Right kidney (tissue), 1 donor: ENCODE data around the gene TRIO.
A peak's percentile ranks its signal among the peaks of the same experiment; 100 is the strongest.

ENCODE experiments used
- DNase-seq: peaks from one replicate; pipeline ENCODE4 v3.0.0-alpha.2; 2016

Gene TRIO

DNA sequence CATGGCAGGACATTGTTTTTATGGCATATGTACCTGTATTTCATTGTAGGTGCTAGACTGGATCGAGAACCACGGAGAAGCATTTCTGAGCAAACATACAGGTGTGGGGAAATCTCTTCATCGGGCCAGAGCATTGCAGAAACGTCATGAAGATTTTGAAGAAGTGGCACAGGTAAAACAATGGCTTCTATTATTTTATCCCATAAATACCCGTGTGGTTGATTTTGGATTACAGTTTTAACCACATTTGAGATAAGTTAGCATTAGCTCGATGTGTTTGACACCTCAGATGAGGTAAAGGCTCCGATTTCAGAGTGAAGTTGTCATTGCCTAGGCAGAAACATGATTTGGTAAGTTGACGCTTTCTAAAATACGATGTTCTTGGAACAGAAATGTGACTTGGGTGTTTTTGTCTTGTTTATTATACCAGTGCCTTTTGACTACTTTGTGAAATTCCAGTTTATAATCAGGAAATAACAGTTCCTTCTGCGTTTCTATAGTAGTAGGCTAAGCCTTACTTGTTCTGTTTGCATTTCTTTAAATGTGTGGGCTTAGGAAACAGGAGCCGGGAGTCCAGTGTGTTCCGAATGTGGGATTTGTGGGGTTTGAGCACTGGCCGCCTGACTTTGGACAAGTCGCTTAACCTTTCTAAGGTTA, 187.7 kb downstream of the TRIO start:
- no peak for DNase-seq

DNA sequence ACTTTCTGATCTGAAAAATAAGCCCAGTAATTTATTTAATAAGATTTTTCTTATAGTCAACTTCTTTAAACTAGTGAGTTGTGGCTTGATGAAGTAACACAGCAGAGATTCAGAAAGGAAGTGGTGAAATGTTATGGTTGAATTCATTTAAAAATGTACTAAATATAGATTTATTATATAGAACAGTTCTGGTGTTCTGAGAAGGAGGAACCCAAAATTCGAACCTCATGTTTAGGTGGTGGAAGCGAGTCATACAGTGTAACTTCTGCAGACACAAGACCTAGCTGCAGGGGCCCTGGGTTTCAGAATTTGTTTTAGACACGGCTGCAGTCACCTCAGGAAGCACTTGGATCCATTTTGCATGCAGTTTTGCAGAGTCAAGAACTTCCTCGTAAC, 188.2 kb downstream of the TRIO start:
- no peak for DNase-seq

DNA sequence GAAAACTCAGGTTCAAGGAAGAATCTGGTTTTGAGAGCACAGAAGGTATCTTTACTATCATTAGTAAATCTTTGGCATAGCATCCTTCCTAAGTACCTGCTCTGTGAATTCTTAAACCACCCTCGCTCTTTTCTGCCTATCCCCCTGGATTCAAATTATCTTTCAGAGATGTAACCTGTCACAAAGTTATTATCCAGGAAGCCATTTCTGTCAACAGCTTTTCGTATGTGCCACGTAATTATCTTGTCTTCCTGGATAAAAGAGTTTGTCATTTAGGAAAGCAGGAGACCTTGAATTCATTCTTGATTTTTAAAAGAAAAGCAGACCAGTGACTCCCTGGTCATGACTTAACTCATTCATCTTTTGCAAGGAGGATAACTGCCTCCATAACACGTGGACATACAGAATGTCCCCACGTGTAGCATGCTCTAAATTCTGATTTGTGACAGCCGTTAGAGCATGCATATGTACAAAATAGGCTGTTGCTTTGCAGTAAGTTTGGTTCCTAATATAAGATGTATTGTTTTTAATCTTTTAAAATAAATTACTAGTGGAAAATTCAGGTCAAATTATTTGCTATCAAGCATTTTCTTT, 189.0 kb downstream of the TRIO start:
- no peak for DNase-seq

DNA sequence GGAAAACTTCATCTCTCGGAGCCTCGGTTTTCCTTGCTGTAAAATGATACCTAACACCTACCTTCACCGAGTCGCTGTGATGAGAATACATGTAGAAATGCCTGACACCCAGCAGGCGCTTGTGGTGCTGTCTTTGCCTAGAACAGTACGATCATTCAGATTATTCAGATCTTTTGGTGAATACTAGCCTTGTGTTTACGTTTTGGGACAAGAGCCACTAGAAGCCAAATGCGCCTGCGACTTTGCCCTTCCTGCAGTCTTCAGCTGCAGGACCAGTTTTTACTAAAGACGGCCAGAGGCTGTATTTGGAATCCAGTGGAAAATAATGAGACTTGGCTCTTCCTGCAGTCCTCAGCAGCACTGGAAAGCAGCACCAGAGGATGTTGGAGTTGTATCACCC, 189.6 kb downstream of the TRIO start:
- DNase-seq, result no peak

DNA sequence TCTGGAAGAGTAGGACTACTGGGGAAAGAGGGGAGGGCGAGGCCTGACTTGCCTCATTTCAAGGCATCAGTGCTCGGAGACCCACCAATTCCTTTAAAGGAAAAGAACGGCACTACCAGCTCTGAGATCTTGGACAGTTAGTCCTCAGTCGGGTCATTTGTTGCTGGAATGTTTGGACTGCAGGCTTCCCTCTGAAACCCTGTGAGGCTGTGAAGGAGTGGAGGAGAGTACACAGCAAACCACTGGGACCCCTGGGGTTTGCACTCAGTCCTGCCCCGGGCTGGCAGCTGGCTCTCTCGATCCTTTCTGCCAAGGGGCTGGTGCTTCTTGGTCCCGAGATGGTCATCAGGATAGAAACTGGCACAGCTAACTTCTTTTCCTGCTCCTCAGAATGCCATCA, 194.5 kb downstream of the TRIO start:
- no peak for DNase-seq

DNA sequence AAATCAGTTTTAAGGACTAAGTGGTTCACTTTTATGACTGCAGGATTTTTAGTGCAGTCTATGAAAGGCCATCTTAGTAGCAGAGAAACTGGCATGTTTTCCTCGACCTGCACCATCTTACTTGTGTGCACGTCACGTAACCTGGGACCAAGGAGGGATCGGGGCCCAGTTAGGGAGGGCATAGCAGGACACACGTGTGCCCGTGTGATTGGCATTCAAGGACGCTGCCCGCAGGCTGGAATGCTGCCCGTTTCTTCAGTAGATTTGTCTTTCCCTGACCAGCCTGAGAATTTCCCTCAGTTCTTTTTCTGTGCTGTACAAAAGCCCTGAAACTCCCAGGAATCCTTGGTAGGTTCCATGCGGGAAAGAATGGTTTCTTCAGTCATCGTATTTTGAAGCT, 196.3 kb downstream of the TRIO start:
- no peak for DNase-seq

DNA sequence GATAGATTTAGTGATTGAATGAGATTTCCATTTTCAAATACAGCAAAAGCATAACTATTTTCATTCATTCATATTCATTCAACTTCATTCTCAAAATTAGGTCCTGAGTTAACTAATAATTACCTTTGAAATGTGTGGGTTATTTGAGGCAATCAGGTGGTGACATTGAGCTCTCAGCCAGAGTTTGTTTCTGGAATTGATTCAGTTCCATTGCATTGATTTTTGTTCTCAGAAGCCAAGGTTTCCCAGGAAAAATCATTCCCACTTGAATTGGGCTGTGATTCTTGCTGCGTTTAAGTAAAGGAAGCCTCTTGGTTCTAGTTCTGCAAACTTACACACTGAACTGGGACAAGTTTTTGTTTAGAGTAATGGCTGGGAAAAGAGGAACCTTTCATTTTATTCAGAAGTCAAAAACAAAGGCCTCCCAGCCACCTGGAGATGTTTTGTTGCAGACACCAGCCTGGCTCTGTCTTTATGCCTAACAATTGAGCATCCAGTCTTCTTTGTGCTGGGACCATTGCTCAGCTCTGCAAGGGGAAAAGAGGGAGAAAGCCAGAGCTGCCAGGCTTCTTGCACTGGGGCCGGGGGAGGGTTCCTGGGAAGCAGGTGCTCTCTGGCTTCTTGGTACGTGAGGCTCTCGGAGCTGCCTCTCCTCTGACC, 198.6 kb downstream of the TRIO start:
- DNase-seq, result no peak

DNA sequence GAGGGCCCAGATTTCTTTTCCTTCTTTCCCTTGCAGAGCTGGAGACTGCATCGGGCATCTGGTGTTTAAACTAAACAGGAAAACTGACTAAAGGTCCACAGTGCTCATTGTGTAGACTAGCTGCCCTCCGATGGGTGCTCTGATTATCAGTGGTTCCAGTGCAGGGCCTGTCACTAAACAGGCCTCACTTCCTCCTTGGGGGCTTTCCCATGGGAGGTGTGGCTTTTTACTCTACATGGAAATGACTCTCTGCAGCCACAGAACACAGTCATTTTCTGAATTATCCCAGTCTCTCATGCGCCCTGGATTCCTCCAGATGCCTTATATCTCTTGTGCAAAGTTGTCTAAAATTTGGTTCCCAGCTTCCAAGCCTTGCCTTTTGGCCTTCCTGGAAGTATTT, 199.2 kb downstream of the TRIO start:
- no peak for DNase-seq

DNA sequence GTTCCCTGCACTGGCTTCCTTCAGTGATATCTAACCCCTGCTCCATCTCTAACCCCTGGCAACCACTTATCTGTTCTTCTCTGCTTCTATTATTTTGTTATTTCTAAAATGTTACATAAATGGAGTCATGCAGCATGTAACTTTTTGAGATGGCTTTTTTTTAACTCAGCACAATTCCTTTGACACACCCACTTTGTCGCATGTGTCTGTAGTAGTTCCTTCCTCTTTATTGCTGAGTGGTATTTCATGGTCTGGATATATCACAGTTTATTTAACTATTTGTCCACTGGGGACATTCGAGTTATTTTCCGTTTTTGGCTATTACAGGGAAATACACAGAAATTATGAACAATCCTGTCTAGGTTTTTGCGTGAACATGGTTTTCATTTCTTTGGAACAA, 200.2 kb downstream of the TRIO start:
- no peak for DNase-seq

DNA sequence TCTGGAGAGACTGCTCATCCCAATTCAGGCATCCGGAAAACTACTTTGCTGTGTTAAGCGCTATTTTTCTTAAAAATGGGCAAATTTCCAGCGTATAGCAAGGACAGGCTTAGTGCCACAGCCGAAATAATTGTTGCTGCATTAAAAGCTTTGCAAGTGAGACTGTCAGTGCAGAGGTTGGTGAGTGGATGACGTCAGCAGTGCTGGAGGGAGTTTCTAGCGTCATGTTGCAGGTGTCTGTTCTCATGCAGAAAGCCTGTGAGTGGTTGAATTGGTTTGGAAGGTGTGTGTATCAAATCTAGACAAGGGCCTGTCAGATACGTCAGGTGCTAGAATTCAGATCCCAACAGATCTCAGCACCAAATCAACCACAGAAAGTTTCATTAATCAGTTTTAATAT, 204.4 kb downstream of the TRIO start:
- DNase-seq, result no peak

DNA sequence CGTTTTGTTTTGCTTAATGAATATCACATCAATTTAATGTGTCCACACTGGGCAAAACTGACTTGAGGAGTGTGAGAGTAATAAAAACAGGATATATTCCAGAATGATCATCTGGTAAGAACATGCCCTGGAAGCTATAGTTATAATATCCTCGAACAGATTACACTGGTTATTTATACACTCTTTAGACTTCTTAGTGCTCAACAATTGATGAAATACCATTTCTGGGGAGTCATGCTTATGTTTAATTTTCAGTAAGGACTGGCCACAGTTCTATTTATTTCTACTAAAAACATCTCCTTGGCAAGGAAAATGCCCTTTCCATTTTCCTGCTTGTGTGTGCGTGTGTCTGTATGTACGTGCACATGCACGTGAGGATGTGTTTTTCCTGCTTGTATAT, 205.0 kb downstream of the TRIO start:
- no peak for DNase-seq

DNA sequence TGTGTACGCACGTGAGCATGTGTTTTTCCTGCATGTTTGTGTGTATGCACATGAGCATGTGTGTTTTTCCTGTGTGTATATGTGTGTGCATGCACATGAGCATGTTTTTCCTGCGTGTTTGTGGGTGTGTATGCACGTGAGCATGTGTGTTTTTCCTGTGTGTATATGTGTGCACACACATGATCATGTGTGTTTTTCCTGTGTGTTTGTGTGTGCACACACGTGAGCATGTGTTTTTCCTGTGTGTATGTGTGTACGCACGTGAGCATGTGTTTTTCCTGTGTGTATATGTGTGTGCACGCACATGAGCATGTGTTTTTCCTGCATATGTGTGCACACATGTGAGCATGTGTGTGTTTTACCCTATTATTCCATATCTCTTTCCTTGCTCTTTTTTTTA, 205.9 kb downstream of the TRIO start:
- DNase-seq, result no peak

DNA sequence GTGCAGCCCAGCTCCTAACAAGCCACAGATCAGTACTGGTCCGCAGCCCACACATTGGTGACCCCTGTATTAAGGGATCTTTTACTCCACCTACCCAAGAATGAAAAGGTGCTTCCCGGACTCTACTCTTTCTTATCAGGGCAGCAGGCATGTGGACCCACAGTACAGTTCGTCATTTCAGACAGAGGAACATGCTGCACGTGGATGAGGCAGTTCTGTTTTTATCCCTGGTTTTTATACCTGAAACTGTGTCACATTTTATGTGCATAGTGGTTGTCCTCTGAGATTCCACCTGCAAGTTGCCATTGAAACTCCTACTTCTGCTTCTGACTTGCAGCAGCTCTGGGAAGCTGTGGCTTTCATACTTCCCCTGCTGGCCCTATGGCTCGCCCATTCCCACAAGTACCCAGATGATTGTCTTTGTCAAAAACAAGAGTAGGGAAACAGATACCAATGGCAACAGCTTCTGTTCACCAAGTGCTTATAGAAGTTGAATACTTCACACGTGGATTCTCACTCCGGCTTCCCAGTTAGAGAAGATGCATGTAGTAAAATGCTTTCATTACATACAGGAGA, 208.0 kb downstream of the TRIO start:
- no peak for DNase-seq

DNA sequence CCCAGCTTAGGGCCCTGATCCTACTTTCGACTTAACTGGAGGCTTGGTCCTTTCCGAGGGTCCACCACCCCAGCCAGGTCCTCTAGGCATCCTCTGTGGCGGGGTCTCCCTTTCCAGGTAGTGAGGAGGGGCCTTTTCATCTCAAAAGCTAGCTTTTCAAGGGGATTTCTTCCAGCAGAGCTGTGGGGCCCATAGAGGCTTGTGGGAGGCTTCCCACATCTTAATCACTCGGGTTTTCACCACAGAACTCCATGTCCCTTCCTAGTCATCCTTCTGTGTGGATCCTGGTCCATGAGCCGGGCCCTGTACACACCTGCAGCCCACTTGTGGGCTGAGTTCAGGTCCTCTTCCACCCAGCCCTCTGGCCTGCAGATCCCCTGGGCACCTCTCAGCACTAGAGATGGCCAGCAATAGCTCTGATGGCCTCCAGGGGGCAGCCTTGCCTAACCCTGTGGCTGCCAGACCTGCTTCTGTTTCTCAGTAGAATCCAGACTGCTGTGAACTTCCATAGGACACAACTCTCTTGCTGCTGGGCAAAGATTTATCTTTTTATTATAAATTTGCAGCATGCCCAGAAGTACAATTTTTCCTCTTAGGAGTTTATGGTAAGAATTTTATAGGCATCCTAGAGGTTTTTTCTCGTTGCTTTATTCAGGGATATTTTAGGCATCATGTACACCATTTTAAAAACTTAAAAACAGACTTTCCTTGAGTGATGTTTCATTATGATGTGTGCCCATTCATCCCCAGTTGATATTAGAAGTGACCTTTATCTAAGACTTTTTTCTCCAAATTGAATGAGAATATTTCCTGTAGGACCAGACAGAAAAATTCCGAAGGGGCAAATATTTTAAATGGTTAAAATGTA, 208.9 kb downstream of the TRIO start:
- peak; percentile 36 for DNase-seq

DNA sequence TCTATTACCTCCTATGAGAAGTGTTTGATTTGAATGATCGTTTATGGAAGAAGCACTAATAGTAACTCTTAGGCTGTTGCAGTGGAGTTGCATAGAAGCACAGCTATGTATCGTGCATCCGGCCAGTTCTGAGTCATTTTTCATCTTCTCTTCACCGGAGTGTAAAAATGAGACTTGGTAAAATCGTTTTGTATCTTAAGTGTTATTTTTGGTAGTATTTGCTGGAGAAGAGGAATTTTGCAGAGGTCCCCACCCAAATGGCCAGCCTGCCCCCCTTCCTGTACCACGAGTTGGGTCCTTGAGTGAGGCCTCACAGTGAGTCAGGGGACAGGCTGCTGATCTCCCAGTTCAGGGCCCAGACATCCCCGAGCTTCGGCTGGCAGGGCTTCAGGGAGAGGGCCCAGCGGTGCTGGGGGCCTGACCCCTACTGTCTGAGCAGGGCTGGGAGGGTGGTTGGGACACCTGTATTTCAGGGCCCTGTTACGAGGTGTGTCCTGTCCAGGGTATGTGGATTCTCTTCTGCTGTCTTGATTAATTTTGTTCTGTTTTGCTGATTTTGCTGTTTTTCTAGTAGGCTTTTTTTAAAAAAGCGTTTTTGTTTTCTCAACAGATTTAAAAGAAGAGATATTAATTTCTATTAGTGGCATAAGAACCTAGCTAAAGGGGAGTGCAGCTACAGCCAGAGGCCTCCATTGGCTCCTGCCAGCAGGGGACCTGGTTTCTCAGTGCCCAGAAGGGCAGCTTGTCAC, 210.8 kb downstream of the TRIO start:
- DNase-seq, result no peak

DNA sequence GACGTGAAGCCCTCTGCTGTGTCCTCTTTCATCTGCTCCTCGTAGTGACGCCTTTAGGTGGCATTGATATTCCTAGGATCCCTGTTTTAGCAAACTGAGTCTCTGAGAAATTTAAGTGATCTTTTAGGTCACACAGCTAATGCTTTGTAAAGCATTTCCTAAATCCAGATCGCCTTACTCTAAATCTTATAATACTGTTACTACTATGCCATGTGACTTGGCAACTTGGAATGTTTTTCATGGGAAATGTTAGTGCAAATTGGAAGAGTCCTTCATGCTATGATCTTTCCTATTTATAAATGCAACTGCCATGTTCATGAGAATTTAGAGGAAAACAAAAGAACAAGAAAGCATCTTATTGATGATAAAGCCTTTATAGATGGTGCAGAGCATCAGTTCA, 212.2 kb downstream of the TRIO start:
- DNase-seq, result no peak

DNA sequence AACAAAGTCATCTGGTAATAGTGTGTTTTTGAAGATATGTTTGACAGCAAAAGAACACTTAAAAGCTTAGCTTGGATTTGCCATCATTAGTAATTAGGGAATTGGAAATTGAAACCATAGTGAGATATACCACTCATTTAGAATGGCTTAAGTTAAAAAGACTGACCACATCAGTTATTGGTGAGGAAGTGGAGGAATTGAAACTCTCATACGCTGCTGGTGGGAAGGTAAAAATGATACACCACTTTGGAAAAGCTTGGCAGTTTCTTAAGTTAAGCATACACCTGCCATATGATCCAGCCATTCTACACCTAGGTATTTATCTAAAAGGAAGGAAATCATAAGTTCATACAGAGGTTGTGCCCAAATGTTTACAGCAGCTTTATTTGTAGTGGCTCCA, 213.2 kb downstream of the TRIO start:
- DNase-seq, result no peak

DNA sequence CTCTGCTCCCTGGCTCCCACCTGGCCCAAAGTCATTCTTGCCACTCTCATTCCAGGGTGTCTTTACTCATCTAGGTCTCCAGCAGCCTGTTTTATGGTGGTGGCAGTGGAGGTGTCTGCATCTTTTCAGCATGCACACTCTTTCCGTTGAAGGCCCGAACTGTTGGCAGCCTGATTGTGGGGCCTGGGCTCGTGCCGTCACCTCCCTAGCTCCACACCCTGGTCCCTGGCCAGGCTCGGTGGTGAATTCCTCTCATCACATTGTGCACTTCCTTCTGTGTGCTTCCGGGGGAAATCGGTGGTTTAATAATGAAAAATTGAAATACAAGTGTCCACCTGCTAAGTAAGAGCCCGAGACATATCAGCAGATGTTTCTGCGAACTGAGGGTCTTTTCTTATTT, 214.3 kb downstream of the TRIO start:
- DNase-seq, result no peak

DNA sequence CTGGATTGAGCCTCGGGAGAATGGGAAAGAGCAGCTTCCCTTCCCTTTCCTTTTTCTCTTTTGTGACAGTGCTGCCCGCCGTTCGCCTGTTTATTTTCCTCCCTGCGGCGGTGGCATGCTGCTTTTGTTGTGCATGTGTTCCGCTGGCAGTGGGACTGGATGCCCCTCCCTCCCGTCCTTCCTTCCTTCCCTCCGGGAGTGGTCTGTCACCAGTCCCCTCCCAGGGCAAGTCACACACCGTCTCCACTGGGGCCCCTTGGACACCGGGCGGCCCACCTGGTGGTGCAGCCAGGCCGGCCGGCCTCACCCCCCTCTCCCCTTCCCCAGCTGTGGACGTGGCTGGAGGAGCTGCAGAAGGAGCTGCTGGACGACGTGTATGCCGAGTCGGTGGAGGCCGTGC, 214.7 kb downstream of the TRIO start:
- peak; percentile 29 for DNase-seq

DNA sequence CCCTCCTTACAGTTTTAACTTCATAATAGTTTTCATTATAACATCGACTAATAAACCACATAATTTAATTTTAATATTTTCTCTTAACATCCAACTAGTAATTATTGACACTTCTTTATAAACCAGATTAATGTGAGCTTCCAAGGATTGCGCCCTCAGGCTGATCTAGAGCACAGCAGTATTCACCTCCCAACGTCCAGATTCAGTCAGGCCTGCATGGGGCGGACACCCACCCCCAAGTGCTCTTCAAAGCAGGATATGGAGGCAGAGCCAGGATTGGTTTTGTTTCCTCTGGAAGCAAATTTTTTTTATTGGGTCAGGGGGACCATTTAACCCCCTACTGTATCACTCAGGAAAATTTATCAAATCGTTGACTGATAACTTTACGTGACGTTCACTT, 215.4 kb downstream of the TRIO start:
- DNase-seq, result no peak

DNA sequence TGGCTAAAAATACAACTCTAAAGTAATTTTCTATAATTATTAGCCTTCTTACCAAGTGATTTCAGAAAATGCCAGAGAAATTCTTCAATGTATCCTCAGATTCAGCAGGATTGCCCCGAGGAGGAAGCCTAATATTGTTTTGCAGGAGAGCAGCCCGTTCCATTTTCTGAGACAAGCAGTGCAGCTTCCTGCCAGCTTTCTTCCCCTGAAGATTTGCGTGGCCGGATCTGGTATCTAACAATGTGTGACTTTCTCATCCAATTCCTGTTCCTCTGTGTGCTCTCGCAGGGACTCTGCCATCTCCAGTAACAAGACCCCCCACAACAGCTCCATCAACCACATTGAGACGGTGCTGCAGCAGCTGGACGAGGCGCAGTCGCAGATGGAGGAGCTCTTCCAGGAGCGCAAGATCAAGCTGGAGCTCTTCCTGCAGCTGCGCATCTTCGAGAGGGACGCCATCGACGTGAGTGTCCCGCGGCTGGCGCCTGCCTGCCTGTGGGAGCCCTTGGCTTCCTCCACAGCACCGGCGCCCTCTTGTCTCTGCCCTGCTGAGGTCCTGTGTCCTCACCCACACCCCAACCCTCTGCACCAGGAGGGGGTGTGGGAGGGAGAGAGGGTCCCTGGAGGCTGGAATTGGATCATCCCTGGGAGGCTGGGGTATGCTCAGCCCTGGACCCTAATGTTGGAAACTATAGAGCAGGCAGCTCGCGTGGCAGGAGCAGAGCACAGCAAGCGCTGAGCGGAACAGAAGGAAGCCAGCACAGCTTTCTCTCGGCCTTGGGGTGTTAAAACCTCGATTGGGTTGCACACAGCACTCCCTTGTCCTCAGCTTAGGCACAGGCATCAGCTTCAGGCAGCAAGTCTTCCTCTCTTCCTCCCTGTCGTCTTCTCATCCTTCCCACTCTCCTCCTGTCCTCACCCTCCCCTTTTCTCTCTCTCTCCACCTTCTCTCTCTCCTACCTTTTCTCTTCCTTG, 216.2 kb downstream of the TRIO start:
- no peak for DNase-seq
